NCI-H1105 (cell line): ENCODE results near the gene PLK5.
A peak's percentile ranks its signal among the peaks of the same experiment; 100 is the strongest.

ENCODE experiments used
- DNase-seq: peaks from one replicate; lab custom pipeline; 2025; lab: John Stamatoyannopoulos, UW

PLK5 gene

DNA sequence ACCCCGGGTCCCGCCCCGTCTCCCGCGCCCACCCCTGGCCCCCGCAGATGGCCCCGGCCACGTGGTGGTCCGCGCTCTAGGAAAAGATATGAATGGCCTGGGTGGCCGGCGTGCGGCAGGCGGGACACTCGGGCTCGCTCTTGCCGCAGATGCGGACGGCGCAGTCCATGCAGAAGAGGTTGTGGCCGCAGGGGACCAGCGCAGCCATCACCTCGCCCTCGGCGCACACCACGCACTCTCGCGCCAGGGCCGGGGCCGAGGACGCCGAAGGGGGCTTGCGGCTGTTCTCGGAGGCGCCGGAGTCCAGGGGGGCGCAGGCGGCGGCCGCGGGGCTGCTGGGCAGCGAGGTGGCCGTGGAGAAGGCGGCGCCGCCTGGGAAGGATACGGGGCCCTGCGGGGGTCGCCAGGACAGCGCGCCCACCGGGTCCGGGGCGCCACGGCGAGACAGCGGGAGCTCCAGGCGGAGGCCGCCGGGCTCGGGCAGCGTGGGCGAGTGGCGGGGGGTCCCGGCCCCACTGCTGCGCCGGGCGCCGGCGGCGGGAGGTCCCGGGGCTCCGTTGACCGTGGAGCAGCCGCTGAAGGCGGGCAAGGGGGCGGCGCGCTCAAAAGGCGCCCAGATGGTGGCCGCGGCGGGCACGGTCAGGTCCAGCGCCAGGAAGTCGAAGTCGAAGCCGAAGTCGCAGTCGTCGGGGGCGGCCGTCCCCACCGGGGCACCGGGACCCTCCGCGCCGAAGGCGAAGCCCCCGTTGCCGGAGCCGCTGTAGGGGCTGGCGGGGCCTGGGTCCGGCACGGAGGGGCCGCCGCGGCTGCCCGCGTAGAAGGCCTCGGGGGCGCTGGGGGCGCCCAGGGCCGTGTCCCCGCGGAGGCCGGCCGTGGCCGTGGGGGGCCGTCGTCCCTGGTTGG lies 31.9 kb downstream of the PLK5 start:
- DNase-seq, result no peak

DNA sequence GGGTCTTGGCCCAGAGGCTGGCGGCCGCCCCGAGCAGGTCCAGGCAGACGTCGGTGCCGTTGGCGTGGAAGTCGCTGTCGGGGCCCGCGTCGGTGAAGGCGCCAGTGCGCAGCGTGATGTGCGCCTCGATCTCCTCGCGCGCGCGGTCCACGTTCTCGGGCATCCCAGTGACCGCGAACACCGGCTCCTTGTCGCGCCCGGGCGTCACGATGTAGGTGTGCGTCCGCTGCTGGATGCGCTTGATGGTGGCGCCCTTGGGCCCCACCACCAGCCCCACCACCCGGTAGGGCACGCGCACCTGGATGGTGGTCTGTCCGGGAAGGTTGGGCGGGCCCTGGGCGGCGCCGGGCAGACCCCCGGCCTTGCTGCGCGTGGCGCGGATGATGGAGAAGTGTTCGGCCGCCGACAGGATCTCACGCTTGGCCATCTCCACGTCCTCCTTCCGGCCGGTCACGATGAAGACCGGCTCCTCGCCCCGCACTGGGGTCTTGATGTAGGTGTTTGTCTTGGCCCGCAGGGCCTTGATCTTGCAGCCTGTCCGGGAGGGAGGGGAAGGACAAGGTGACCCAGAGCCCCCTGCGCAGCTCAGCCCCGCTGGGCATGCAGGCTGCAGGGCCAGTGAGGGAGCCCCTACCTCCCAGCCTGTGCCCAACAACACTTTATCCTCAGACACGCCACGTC lies 32.7 kb downstream of the PLK5 start:
- no peak for DNase-seq

DNA sequence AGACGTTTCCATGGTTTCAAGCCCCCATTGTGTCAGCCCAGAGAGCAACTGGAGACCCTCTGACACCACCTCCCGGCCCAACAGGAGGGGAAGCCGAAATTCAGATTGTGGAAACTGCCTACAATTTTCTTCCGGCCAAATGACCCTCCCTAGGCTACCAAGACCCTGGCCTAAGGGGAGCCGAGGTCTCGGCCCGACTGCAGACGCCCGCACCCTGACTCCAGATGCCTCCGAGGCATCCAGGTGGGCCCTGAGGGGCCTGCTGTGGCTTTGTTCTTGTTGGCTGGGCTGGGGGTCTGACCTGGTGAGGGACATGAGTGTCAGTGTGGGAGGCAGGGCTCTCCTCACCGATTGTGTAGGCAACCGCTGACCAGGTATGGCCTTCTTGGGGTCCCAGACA lies 34.7 kb downstream of the PLK5 start:
- DNase-seq, result no peak

DNA sequence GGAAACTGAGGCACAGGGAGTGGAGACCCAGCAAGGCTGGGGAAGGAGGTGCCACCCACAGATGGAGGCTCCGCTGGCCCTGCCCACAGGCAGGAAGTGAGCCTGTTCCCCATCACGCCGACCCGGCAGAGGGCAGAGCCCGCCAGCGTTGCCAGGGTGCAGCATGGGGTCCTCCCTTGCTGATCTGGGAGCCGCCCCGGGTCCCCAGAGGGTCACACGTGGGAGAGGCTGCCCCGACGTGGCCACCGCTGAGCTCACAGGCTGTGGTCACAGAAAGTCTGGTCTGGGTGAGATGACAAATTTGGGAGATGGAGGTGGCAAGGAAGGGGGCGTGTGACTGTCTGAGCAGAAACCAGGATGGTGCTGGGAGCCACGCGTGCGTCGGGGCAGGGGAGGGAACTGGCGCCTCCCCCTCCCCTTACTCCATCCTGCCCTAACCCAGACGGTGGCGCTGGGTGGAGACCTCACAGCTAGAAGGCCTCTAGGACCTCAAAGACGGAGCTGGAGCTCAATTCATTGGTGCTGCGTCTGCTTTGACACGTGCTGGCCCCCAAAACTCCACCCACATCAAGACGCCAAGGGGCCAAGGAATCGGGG lies 36.5 kb downstream of the PLK5 start:
- no peak for DNase-seq

DNA sequence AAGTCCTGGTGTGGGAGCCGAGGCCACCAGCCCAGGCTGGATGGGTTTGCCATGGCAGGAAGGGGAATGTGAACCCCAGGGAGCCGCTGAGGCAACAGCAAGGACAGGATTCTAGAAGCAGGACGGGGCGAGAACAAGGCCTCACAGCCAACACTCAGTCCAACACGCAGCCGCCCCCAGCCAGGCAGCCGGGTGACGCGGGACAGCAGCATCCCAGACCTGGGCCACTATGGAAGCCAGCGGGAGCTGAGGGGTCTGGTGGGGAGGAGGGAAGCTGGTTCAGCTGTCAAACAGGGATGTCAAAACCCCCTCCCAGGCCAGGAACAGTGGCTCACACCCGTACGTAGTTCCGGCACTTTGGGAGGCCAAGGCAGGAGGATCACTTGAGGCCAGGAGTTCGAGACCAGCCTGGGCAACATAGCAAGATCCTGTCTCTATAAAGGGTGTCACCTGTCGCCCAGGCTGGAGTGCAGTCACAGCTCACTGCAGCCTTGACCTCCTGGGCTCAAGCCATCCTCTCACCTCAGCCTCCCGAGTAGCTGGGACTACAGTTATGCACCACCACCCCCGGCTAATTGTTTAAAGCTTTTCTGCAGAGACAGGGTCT lies 37.5 kb downstream of the PLK5 start:
- no peak for DNase-seq

DNA sequence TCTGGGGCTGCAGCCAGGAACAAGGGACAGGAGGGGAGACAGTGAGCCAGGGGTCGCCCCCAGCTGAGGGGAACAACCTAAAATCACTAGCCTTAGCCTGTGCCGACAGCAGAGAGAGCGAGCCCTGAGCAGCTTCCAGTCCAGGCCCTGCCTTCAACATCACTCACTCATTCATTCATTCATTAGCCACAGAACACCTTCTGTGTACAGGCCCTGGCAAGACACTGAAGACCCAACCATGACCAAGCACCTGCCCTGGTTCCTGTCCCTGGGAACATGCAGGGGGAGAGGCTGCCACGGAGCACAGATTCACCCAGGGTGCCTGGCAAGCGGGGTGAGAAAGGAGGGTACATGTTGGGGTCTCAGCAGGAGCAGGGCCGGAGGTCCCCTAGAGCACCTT lies 39.4 kb downstream of the PLK5 start:
- no peak for DNase-seq

DNA sequence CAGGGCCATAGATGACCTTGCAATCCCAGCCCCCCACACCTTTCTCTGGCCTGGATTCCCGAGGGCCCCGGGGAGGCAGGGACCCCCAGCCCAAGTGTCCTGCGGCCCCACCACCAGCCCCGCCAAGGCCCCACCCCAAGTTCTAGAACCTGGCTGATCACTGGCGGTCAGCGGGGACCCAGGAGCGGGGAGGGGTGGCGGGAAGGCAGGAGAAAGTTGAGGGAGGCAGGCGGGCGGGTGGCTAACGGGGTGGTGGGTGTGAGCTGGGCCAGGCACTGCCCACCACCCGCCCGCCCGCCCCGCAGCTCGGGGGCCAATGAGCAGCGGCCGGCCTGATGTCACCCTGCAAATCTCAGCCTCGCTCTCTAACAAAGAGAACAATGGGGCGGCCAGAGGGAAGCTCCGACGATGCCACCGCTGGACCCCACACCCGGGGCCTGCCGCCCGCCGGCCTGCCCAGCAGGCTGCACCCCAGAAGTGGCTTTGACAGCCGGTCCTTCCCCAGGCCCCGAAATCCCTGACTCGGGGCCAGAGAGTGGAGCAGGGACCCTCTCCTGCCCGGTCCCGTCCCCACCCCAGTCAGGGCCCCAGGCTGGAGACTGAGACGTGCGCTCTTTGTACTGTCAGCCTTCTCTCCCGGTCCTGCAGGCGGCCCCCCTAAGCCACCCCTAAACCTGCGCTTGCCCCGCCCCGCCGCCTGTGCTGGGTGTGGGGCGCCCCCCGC lies 42.7 kb downstream of the PLK5 start:
- peak; percentile 33 for DNase-seq

DNA sequence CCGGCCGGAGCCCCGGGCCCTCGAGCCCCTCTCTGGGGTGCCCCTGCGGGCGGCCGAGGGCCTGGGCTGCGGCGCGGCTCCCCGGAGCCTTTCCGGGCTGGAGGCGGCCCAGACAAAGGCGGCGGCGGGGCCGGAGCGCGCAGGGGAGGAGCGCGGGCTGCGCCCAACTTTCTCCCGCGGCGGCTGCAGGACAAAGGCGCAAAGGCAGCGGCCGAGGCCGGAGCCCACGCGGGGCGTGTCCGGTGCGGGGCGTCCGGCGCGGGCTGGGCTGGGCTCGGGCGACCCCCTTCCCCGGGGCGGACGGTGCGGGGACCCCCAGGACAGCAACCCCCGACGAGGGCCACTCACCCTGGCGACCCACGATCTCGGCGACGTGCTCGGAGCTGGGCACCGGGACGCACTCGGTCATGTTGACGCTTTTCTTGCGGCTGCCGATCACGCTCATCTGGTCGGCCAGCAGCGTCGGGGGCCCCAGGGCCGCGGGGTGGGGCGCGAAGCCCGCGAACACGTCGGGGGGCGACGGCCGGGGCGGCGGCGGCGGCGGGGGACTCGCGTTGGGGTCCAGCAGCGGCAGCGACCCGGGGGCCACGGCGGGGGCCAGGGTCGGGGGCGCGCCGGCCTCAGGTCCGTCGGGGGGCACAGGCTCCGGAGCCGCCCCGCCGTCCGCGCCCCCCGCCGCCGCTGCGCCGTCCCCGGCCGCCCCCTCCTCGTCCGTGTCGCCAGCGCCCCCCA lies 43.4 kb downstream of the PLK5 start:
- no peak for DNase-seq

DNA sequence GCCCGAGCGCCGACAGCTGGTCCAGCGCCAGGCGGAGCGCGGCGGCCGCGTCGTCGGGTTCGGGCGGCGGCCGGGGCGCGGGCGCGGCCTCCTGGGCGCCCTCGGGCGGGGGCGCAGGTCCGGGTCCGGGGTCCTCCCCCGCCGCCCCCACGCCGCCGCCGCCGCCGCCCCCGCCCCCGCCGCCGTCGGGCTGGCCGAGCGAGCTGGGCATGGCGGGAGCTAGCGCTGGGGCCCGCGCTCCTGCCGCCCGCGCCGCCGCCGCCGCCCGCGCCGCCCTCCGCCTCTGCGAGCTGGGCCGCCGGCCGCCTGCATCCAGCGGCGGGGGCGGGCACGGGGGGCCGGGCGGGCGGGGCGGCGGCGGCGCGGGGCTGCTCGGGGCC lies 44.0 kb downstream of the PLK5 start:
- no peak for DNase-seq

DNA sequence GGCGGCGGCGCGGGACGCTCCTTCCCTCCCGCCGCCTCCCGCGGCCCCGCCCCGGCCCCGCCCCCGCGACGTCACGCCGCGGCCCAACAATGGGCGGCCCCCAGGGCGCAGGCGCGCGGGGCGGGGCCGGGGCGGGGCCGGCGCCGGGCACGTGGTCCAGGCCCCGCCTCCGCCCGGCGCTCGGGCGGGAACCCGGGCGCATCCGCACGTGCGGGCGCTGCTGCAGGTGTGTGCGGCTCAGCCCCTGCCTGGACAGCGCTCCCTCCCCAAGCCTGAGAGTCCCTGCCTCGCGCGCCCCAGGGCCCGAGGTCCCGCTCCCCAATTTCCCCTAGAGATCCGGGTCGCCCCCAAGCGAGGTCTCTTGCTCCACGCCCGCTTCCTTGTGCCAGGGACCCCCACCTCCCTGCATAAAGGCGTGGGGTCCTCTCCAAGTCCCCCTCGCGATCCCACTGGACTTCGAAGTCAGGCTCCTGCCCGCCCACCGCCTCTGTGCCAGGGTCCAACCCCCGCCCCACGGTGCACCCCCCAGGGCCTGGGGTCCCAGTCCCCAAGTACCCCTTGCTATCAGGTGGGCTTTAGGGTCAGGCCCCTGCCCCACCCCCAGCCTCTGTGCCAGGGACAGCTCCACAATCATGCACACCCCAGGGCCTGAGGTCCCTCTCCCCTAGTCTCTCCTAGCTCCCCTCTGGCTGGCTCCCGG lies 44.6 kb downstream of the PLK5 start, which contains the start of gene MEX3D:
Gene MEX3D, minus strand, starts transcription at position 6 of the 700 bp plus-strand sequence. CDS start 267 bp downstream, outside the sequence.
- peak; percentile 71 for DNase-seq

DNA sequence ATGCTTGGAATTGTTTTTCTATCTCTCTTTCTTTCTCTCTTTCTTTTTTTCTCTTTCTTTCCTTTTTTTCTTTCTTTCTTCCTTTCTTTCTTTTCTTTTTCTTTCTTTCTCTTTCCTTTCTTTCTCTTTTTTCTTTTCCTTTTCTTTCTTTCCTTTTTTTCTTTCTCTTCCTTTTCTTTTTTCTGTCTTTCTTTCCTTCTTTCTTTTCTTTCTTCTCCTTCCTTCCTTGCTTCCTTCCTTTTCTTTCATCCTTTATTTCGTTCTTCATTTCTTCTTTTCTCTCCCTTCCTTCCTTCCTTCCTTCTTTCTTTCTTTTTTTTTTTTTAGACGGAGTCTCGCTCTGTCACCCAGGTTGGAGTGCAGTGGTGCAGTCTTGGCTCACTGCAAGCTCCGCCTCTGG lies 46.1 kb downstream of the PLK5 start:
- DNase-seq, result no peak

DNA sequence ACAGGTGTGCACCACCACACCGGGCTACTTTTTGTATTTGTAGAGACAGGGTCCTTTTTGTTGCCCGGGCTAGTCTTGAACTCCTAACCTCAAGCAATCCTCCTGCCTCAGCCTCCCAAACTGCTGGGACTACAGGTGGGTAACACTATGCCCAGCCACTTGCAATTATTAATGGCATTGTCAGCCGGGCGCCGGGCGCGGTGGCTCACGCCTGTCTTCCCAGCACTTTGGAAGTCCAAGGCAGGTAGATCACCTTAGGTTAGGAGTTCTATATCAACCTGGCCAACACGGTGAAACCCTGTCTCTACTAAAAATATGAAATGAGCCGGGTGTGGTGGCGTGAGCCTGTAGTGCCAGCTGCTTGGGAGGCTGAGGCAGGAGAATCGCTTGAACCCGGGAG lies 47.0 kb downstream of the PLK5 start:
- DNase-seq, result no peak

DNA sequence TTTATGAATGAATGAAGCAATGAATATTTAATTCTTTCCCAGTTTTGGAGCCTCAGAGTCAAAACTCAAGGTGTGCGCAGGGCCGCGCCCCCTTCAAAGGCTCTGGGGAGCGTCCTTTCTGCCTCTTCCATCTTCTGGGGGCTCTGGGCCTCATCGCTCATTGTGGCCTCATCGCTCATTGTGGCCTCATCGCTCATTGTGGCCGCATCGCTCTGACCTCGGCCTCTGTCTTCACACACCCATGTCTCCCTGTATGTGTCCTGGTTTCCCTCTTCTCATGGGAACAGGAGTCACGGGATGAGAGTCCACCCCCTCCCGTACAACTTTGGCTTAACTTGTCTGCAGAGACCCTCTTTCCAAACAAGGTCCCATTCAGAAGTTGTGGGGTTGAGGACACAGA lies 47.5 kb downstream of the PLK5 start:
- no peak for DNase-seq

DNA sequence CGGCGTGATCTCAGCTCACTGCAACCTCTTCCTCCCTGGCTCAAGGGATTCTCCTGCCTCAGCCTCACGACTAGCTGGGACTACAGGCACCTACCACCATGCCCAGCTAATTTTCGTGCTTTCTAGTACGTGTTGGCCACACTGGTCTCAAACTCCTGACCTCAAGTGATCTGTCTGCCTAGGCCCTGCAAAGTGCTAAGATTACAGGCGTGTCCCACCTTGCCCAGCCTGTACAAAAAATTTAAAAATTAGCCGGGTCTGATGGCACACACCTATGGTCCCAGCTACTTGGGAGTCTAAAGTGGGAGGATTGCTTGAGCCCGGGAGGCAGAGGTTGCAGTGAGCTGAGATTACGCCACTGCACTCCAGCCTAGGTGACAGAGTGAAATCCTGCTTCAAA lies 48.9 kb downstream of the PLK5 start:
- DNase-seq, result no peak

DNA sequence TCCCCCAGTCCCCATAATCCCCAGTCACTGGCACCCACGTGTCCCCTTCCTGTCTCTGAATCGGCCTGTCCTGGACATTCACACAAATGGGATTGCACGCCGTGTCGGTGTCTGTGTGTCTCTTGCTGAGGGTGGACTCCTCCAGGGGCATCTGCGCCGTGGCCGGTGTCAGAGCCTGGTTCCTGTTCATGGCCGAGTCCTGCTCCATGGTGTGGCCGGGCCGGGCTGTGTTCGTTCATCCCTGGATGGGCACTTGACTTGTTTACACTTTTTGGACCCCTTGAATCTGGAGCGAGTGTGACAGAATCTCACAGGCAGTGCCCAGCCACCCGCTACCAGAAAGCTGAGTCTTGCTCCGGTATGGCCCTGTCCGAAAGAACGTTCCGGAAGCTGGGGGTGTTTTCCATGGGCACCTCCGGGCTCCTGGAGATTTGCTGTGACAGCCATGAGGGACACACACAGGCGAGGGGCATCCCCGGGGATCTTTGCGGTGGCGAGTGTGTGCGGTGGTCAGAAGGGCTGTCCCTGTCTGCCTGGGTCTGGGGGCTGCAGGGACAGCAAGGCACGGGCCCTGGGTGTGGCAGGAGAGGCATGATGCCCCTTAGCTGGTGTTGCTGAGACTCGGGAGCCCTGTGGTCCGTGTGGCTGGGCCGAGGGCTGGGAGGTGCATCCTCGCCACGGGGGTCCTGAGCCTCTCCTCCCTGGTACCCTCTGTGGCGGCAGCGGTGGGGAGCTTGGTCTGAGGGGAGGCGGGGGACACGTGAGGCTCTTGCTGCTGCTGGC lies 50.7 kb downstream of the PLK5 start:
- DNase-seq, result no peak

DNA sequence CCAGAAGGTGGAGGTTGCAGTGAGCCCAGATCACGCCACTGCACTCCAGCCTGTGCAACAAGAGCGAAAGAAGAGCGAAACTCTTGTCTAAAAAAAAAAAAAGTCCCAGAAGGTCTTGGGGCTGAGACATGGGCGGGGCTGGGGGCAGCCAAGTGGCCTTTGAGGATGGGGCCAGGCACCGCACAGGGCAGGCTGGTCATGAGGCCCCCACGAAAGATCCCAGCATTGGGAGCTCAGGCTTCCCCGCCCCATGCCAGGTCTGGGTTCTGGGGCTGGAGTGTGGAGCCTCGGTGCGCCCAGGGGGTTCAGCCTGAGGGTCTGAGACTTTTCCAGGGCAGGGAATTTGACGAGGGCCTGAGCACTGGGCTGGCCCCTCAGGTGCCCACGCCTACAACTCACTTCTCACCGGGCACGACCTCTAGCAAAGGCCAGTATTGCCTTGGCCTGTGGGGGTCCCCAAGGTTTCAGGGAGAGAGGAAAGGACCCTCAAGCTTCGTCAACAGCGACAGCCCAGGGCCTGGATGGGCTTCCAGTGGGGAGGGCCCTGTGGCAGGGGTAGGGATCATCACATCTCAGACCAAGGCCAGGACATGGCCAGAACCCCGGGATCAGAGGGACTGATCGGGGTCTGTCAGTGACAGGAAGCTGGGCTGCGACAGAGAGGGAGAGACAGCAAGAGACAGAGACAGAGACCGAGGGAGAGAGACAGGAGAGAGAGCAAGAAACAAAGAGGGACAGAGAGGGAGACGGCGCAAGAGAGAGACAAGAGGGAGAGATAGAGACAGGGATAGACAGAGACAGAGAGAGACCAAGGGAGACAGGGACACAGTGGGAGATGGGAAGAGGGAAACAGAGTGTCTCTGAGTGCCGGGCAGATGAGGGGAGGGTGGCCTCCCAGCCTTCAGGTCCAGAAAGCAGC lies 51.7 kb downstream of the PLK5 start:
- DNase-seq, result no peak

DNA sequence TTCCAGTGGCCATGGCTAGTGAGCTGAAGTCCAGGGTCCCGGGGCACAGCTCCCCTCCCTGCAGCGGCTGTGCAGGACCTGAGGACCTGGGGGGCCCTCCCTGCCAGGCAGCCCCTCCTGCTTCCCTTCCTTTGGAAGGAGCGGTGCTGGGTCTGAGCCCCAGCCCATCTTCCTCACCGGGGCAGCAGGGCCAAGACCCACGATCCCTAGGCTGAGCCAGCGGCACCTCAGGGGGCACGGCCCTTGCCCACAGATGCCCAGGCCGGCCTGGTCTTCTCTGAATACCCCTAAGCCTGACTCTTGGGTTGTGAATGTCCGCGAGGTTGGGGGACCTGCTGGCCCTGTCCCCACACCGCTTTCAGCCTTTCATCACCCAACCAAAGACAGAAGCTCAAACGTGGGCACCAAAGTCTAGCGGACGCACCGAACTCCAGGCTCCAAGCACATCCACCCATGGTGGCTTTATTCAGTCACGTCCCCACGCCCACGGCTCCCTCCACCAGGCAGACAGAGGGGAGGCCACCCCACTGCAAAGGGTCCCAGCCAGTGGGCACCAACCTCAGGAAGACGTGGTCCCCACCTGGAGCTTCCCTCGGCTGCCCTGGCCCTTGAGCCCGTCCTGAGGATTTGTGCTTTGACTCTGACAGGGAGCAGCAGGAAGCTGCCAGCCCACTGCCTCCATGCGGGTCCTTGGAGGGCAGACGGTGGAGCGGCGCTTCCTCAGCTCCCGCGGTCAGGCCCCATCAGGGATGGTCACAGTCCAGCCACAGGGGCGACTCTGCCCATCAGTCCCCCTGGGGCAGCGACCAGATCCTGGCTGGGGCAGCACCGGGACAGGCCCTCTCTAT lies 52.6 kb downstream of the PLK5 start:
- DNase-seq, result no peak
